Skin of body (tissue), 3 donors: ENCODE results near the gene WSB2. TPM values are rescaled to one million over a fixed set of nuclear protein-coding genes. Genes with fewer than 3 reads are reported as not detected.

Experiments
- DNase-seq: peaks from one replicate; lab custom pipeline; 2025; lab: John Stamatoyannopoulos, UW
- small RNA-seq: library from RNA; depleted of rRNA; stranded (forward); fragments of <200 nt; gene quantifications from one replicate; pipeline ENCODE3, GENCODE V24; 2014; ENCODE audit warnings: low replicate concordance
- total RNA-seq: library from RNA; depleted of rRNA; stranded (reverse); fragments of >200 nt; gene quantifications from one replicate; pipeline ENCODE4 v1.2.3, GENCODE V29; 2014

WSB2 gene
- total RNA-seq, 1 donor from 2014 or later: 55.6 TPM

DNA sequence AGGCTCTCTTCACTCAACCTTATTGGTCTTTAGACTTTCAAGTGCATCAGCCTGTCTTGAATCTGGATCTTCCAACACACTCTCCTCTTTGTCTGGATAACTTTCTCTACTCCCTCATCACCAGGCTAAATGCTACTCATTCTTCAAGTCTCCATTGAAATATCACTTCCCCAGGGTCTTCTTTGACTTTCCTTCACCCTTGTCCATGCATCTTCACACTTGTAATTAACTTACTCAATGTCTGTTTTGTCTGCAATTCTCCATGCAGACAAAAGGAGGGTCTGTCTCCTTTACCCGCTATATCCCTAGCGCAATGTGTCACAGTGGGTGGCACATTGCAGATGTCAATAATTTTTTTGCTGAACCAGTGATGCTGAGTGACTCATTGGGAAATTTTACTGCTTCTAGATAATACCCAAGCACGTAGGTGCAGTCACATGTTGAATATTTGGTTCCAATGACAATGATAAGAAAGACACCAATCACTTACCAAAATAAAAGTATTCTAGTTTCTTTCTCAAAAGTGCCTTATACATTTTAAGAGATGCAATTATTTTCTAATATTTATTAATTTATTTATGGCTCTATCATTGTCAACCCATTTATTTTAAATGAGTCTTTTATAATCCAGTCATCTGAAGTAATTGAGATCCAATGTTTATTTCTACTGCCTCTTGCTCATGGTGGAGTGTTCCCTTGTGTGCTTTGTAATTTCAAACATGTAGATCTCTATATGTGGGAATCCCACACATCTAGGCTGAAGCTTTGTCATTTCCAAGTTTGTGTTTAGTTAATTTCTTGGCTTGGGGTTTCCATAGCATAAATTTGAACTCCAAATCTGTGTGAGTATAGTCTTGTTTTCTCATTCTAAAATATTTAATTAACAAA lies 66.2 kb downstream of the WSB2 start:
- no peak for DNase-seq

DNA sequence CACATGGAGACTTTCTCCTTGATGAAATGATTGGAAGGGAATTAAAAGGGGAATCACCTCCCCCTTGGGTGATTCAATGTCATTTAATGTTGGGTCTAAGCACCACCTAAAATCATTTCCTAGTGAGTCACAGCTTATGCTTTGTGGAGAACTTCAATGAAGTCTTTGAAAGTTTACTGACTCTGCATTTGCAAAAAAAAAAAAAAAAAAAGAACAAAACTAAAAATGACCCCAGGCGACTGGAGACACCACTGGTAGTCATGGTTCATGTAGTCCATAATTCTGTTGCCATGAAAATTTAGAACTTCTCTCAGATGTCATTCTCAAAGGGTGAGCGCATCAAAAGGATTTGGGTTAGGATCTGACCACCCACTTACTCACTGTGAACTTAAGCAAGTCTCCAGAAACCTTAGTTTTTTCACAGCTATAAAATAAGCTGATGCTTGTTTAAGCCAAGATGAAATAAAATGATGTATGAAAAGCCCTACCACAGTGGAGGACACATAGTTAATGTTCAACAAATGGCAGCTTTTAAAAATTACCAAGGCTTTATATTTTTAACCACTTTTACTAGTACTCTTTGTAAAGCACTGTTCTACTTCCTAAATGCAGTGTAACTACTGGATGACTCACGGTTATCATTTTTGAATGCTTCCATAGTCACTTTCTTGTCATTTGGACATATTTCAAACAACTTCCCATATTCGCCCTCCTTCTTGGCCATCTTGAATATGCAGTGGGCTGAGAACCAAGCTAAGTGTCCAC lies 74.1 kb downstream of the WSB2 start:
- no peak for DNase-seq

DNA sequence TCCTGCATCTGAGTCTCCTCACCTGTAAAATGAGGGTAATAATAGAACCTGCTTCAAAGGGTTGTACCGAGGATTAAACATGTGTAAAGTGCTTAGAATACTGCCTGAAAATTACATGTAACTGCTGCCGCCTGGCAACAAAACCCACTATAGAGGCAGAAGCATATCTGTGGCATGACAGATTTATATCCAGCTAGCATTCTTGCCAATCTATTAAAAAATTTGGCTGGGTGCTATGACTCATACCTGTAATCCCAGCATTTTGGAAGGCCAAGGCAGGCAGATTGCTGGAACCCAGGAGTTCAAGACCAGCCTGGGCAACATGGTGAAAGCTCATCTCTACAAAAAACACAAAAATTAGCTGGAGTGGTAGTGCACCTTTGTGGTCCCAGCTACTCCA lies 75.8 kb downstream of the WSB2 start:
- DNase-seq: no peak

Small RNAs within 50 kb of the gene (small RNA-seq; reads per million reads assigned to genes)
- not detected for gene AC131159.1

Other genes starting within 250 kb of the WSB2 start
- gene KSR2, start 92.2 kb downstream of the WSB2 start, total RNA-seq: 0.10 TPM
- gene RFC5, start 44.5 kb downstream of the WSB2 start, total RNA-seq: 16.5 TPM
- 16.5 TPM for gene VSIG10, start 42.8 kb upstream of the WSB2 start, total RNA-seq
- 109 TPM for gene PEBP1, start 74.9 kb upstream of the WSB2 start, total RNA-seq